Keratinocyte (primary cell): Measurements from ENCODE around the gene CACNA1C. TPM values are rescaled to one million over a fixed set of nuclear protein-coding genes. Genes with fewer than 3 reads are reported as not detected.

Experiments used
- DNase-seq: peaks from one replicate; pipeline ENCODE4 v3.0.0-alpha.2; 2011; ENCODE audit warnings: low read depth, missing footprints, low spot score
- FAIRE-seq: peaks from 2 replicates; lab custom pipeline; 2011; peaks lifted over from hg19 to GRCh38; lab: Jason Lieb, UNC
- H2AFZ ChIP-seq: 2 replicates; pipeline ENCODE4 v1.6.0; 2012; ENCODE audit warnings: low read length, control low read depth, inconsistent platforms; ENCODE audit not compliant: control insufficient read depth
- H3K27ac ChIP-seq: 2 replicates; pipeline ENCODE4 v1.5.1; 2011; ENCODE audit warnings: low read length; ENCODE audit not compliant: control insufficient read depth, insufficient read depth
- H3K27me3 ChIP-seq: 3 replicates; pipeline ENCODE4 v1.6.0; 2011; ENCODE audit warnings: low read length; ENCODE audit not compliant: control insufficient read depth, insufficient read depth; ENCODE audit errors: extremely low read depth
- H3K36me3 ChIP-seq, 2 experiments: 2 replicates in 1 of 2; 3 replicates in 1 of 2; pipeline ENCODE4 v1.5.1; 2011; ENCODE audit warnings: low read length in 2 of 2, mild to moderate bottlenecking in 1 of 2; ENCODE audit not compliant: control insufficient read depth in 2 of 2, insufficient read depth in 2 of 2; ENCODE audit errors: extremely low read depth in 1 of 2
- H3K4me1 ChIP-seq: 3 replicates; pipeline ENCODE4 v1.5.1; 2011; ENCODE audit warnings: low read length; ENCODE audit not compliant: control insufficient read depth, insufficient read depth; ENCODE audit errors: extremely low read depth
- H3K4me2 ChIP-seq: 3 replicates; pipeline ENCODE4 v1.6.0; 2011; ENCODE audit warnings: low read depth, low read length; ENCODE audit not compliant: control insufficient read depth, insufficient read depth; ENCODE audit errors: extremely low read depth
- H3K4me3 ChIP-seq, 3 experiments: fragments of 200-600 bp in 1 of 3; sonication (generic) in 1 of 3; 2 replicates in 2 of 3; 3 replicates in 1 of 3; pipeline ENCODE4 v1.5.1; 2011 to 2016; ENCODE audit warnings: low read length in 3 of 3, mild to moderate bottlenecking in 3 of 3, control low read depth in 2 of 3, inconsistent platforms in 1 of 3, low read depth in 1 of 3, mixed read lengths in 1 of 3, mixed run types in 1 of 3, moderate library complexity in 1 of 3; ENCODE audit not compliant: control insufficient read depth in 2 of 3, insufficient read depth in 2 of 3; ENCODE audit errors: extremely low read depth in 1 of 3
- H3K79me2 ChIP-seq: 2 replicates; pipeline ENCODE4 v1.6.0; 2012; ENCODE audit warnings: low read length; ENCODE audit not compliant: control insufficient read depth, insufficient read depth
- H3K9ac ChIP-seq: 3 replicates; pipeline ENCODE4 v1.6.0; 2011; ENCODE audit warnings: low read length; ENCODE audit not compliant: control insufficient read depth, insufficient read depth; ENCODE audit errors: extremely low read depth
- H3K9me1 ChIP-seq: 3 replicates; pipeline ENCODE4 v1.6.0; 2011; ENCODE audit warnings: low read length; ENCODE audit not compliant: control insufficient read depth, insufficient read depth; ENCODE audit errors: extremely low read depth
- H3K9me3 ChIP-seq: 2 replicates; pipeline ENCODE4 v1.5.1; 2012; ENCODE audit warnings: low read depth, low read length; ENCODE audit not compliant: control insufficient read depth
- H4K20me1 ChIP-seq: 3 replicates; pipeline ENCODE4 v1.6.0; 2011; ENCODE audit warnings: low read length; ENCODE audit not compliant: control insufficient read depth, insufficient read depth; ENCODE audit errors: extremely low read depth
- EZH2 ChIP-seq: IDR thresholded peaks from one replicate; pipeline ENCODE4 v1.6.1; 2012; ENCODE audit warnings: inconsistent platforms, mild to moderate bottlenecking, low read length, moderate library complexity
- dilution Hi-C: fragments of 300-500 bp; cut with MboI; formaldehyde crosslinking; loops from one replicate; pipeline ENCODE4 v1.7.0; 2020; ENCODE audit warnings: low sequenced_read_pairs; ENCODE audit not compliant: extremely low pct_ligation_motif_present
- polyA plus RNA-seq, 5 experiments: library from polyadenylated mRNA; depleted of rRNA in 3 of 5; stranded (reverse) in 3 of 5; stranded (forward) in 1 of 5; unstranded in 1 of 5; fragments of >200 nt; gene quantifications; 1 replicate in 1 of 5; 2 replicates in 3 of 5; 3 replicates in 1 of 5; pipeline versions ENCODE4 v1.2.1 to v1.2.3, GENCODE V29; 2011 to 2012; ENCODE audit warnings: missing spikeins in 2 of 5, low read depth in 1 of 5, low replicate concordance in 1 of 5
- TF ChIP-seq, protein P1 (sequence below), 3 experiments: IDR thresholded peaks in 1 of 3; conservative IDR thresholded peaks in 1 of 3; optimal IDR thresholded peaks in 1 of 3; 2 replicates in 2 of 3; 3 replicates in 1 of 3; pipeline versions ENCODE3 to v1.5.1; 2011; ENCODE audit warnings: low read length in 3 of 3, mild to moderate bottlenecking in 3 of 3, moderate library complexity in 2 of 3, control low read depth in 1 of 3, inconsistent platforms in 1 of 3; ENCODE audit not compliant: insufficient read depth in 2 of 3; ENCODE audit errors: extremely low read depth in 1 of 3

Gene CACNA1C
- polyA plus RNA-seq, 1 donor (not counting 4 experiments of a cell fraction or from before 2014, with no cell fraction given): not detected

DNA sequence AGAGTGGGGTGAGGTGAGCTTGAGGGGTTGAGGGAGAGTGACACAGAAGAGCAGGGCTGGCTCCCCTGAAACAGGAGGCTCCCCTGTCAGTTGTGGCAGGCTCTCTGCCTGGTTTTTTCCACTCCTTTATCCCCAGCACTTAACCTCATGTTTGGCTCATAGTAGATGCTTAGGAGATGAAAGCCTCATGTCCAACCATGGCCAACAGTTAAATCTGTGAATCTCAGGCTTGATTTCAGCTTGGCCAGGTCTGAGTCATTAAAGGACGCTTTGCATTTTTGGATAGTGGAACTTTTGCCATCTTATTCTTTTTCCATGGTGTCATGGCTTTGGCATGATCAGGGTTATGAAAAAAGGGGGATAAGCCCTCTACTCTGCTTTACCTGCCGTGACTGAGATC is 117.2 kb downstream of the CACNA1C start:
- TF ChIP-seq, protein P1, sequence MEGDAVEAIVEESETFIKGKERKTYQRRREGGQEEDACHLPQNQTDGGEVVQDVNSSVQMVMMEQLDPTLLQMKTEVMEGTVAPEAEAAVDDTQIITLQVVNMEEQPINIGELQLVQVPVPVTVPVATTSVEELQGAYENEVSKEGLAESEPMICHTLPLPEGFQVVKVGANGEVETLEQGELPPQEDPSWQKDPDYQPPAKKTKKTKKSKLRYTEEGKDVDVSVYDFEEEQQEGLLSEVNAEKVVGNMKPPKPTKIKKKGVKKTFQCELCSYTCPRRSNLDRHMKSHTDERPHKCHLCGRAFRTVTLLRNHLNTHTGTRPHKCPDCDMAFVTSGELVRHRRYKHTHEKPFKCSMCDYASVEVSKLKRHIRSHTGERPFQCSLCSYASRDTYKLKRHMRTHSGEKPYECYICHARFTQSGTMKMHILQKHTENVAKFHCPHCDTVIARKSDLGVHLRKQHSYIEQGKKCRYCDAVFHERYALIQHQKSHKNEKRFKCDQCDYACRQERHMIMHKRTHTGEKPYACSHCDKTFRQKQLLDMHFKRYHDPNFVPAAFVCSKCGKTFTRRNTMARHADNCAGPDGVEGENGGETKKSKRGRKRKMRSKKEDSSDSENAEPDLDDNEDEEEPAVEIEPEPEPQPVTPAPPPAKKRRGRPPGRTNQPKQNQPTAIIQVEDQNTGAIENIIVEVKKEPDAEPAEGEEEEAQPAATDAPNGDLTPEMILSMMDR (optimal IDR thresholded peaks at IDR 0.05 in 1 of 3, IDR thresholded peaks at IDR 0.05 in 1 of 3, conservative IDR thresholded peaks at IDR 0.05 in 1 of 3; ENCODE audit: extremely low read depth in 1 of 3, insufficient read depth in 2 of 3, low read length in 3 of 3): no peak
- no peak for TF ChIP-seq EZH2
- Histone ChIP-seq H3K9ac (no peak overlapping the region), H3K36me3 (no peaks in the 10 kb centered on the region), H3K4me3 (no peak overlapping the region), H3K4me1 (no peaks in the 10 kb centered on the region), H3K9me1 (no peaks in the 10 kb centered on the region), H3K27me3 (no peaks in the 10 kb centered on the region), H3K79me2 (no peaks in the 10 kb centered on the region), H3K4me2 (no peak overlapping the region), H2AFZ (no peak overlapping the region), H3K27ac (no peak overlapping the region), H3K9me3 (no peaks in the 10 kb centered on the region), H4K20me1 (no peaks in the 10 kb centered on the region)
- dilution Hi-C loops: no loop called here
- DNase-seq: no peak
- FAIRE-seq: no peak

- dilution Hi-C loops: no loop called here
- no peaks in the 10 kb centered on the region for H3K27me3 ChIP-seq
- no peaks in the 10 kb centered on the region for H3K36me3 ChIP-seq
- no peak overlapping the region for H3K9ac ChIP-seq
- H3K27ac ChIP-seq: no peak overlapping the region
- no peak overlapping the region for H3K4me3 ChIP-seq
- H2AFZ ChIP-seq: no peak overlapping the region
- no peaks in the 10 kb centered on the region for H3K9me3 ChIP-seq
- H3K4me2 ChIP-seq: no peak overlapping the region
- DNase-seq (no peak), FAIRE-seq (no peak)
- H3K9me1 ChIP-seq: no peaks in the 10 kb centered on the region
- no peaks in the 10 kb centered on the region for H4K20me1 ChIP-seq
- TF ChIP-seq, protein P1 (optimal IDR thresholded peaks at IDR 0.05 in 1 of 3, IDR thresholded peaks at IDR 0.05 in 1 of 3, conservative IDR thresholded peaks at IDR 0.05 in 1 of 3; ENCODE audit: extremely low read depth in 1 of 3, insufficient read depth in 2 of 3, low read length in 3 of 3): no peak
- TF ChIP-seq EZH2: no peak
- no peaks in the 10 kb centered on the region for H3K79me2 ChIP-seq
- no peaks in the 10 kb centered on the region for H3K4me1 ChIP-seq
Measured at GRCh38 chr12:2170376-2170775, 117.6 kb downstream of the CACNA1C start.
